Hepatocyte (in vitro differentiated cells): ENCODE measurements around the gene DIP2B. TPM values are rescaled to one million over a fixed set of nuclear protein-coding genes. Genes with fewer than 3 reads are reported as not detected.

ENCODE experiments used
- DNase-seq: peaks from one replicate; pipeline ENCODE4 v3.0.0-alpha.2; 2016; ENCODE audit warnings: low spot score
- H2AFZ ChIP-seq: fragments of 200-600 bp; sonication (generic); 2 replicates; pipeline ENCODE4 v1.6.0; 2016; ENCODE audit warnings: antibody characterized with exemption, mild to moderate bottlenecking
- H3K27ac ChIP-seq: fragments of 200-600 bp; sonication (generic); 2 replicates; pipeline ENCODE4 v1.5.1; 2016; ENCODE audit warnings: mild to moderate bottlenecking
- H3K27me3 ChIP-seq: fragments of 200-600 bp; sonication (generic); 2 replicates; pipeline ENCODE4 v1.6.1; 2016
- H3K36me3 ChIP-seq: fragments of 200-600 bp; sonication (generic); replicated peaks from 2 replicates; pipeline ENCODE4 v1.5.1; 2016; ENCODE audit warnings: low read depth; ENCODE audit not compliant: insufficient read depth
- H3K4me1 ChIP-seq: fragments of 200-600 bp; sonication (generic); 2 replicates; pipeline ENCODE4 v1.5.1; 2016; ENCODE audit warnings: mild to moderate bottlenecking, moderate library complexity; ENCODE audit not compliant: insufficient read depth
- H3K4me2 ChIP-seq: fragments of 200-600 bp; sonication (generic); 2 replicates; pipeline ENCODE4 v1.6.0; 2016
- H3K4me3 ChIP-seq: fragments of 200-600 bp; sonication (generic); 2 replicates; pipeline ENCODE4 v1.5.1; 2016; ENCODE audit warnings: mild to moderate bottlenecking
- H3K79me2 ChIP-seq: fragments of 200-600 bp; sonication (generic); 2 replicates; pipeline ENCODE4 v1.6.0; 2017; ENCODE audit warnings: mild to moderate bottlenecking
- H3K9me2 ChIP-seq: fragments of 200-600 bp; sonication (generic); replicated peaks from 2 replicates; pipeline ENCODE4 v1.6.0; 2017; ENCODE audit warnings: mild to moderate bottlenecking; ENCODE audit not compliant: insufficient read depth
- H3K9me3 ChIP-seq: fragments of 200-600 bp; sonication (generic); 2 replicates; pipeline ENCODE4 v1.5.1; 2016; ENCODE audit warnings: low read depth, mild to moderate bottlenecking
- H4K20me1 ChIP-seq: fragments of 200-600 bp; sonication (generic); 2 replicates; pipeline ENCODE4 v1.6.0; 2016; ENCODE audit warnings: mild to moderate bottlenecking; ENCODE audit not compliant: insufficient read depth, poor library complexity, severe bottlenecking
- CTCF ChIP-seq: fragments of 200-600 bp; sonication (generic); IDR thresholded peaks from 2 replicates; pipeline ENCODE4 v1.5.1; 2016; ENCODE audit warnings: antibody characterized with exemption, mild to moderate bottlenecking; ENCODE audit not compliant: poor library complexity
- EZH2 ChIP-seq: fragments of 200-600 bp; sonication (generic); IDR thresholded peaks from 2 replicates; pipeline ENCODE4 v1.6.1; 2016; ENCODE audit warnings: antibody characterized with exemption, mild to moderate bottlenecking, borderline replicate concordance
- EZH2phosphoT487 ChIP-seq: fragments of 200-600 bp; sonication (generic); IDR thresholded peaks from one replicate; pipeline ENCODE4 v1.6.1; 2018; ENCODE audit warnings: antibody characterized with exemption, mild to moderate bottlenecking, low read depth, moderate library complexity; ENCODE audit not compliant: unreplicated experiment, severe bottlenecking
- WGBS: methylation state at CpG from one replicate; pipeline ENCODE4 v1.1.6; 2016; ENCODE audit warnings: low lambda C conversion rate; ENCODE audit errors: missing lambda C conversion rate; 5-methylcytosine and 5-hydroxymethylcytosine counted together
- polyA plus RNA-seq: library from polyadenylated mRNA; unstranded; fragments of >200 nt; fragmentation: Nextera tagmentation; extraction: Ambion mirVana; gene quantifications from 2 replicates; pipeline ENCODE4 v1.2.1, GENCODE V29; 2016
- total RNA-seq: library from RNA; depleted of rRNA; stranded (reverse); fragments of >200 nt; gene quantifications from 2 replicates; pipeline ENCODE4 v1.2.3, GENCODE V29; 2014

DIP2B gene
- total and polyA plus RNA-seq, 2 experiments from 2014 or later = 10.5 to 31.8 TPM

DNA sequence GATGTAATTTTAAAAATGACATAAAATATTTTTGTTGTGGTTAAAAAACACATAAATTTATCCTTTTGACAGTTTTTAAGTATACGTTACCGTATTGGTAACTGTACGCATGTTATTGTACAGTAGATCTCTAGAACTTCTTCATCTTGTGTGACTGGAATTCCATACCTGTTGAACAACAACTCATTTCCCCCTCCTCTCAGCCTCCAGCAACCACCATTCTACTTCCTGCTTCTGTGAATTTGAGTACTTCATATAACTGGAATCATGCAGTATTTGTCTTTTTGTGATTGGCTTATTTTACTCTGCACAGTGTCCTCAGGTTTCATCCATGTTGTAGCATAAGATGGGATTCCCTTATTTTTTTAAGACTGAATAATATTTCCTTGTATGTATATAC is 145.5 kb downstream of the DIP2B start:
- Histone ChIP-seq H3K27me3 (no peaks in the 10 kb centered on the region), H3K4me3 (no peak overlapping the region), H2AFZ (no peak overlapping the region), H3K4me1 (no peaks in the 10 kb centered on the region), H3K9me2 (no peaks in the 10 kb centered on the region), H3K79me2 (peaks cover 20% of the 10 kb centered on the region), H3K9me3 (no peaks in the 10 kb centered on the region), H3K4me2 (no peak overlapping the region), H3K36me3 (no peaks in the 10 kb centered on the region), H3K27ac (no peak overlapping the region), H4K20me1 (peaks cover 6% of the 10 kb centered on the region)
- DNase-seq = no peak
- WGBS = 86% methylated on average over 3 of the region's 3 CpGs
- no peak for TF ChIP-seq EZH2phosphoT487
- no peak for TF ChIP-seq CTCF
- no peak for TF ChIP-seq EZH2

GRCh38 chr12:50655374-50655921 is 150.7 kb downstream of the DIP2B start:
- Histone ChIP-seq H3K79me2 (peaks cover 28% of the 10 kb centered on the region), H3K4me2 (no peak overlapping the region), H3K27ac (no peak overlapping the region), H2AFZ (no peak overlapping the region), H3K9me3 (no peaks in the 10 kb centered on the region), H3K9me2 (no peaks in the 10 kb centered on the region), H3K4me3 (no peak overlapping the region), H4K20me1 (peaks cover 6% of the 10 kb centered on the region), H3K4me1 (peaks cover 10% of the 10 kb centered on the region), H3K27me3 (no peaks in the 10 kb centered on the region), H3K36me3 (no peaks in the 10 kb centered on the region)
- 82% methylated on average over 5 of the region's 5 CpGs for WGBS
- no peak for DNase-seq
- TF ChIP-seq EZH2 = no peak
- no peak for TF ChIP-seq EZH2phosphoT487
- TF ChIP-seq CTCF = no peak

- Histone ChIP-seq H3K27ac (peak overlapping the region; percentile 54), H3K4me3 (no peak overlapping the region), H3K9me2 (no peaks in the 10 kb centered on the region), H4K20me1 (no peaks in the 10 kb centered on the region), H3K36me3 (no peaks in the 10 kb centered on the region), H3K79me2 (peaks cover 24% of the 10 kb centered on the region), H3K27me3 (no peaks in the 10 kb centered on the region), H3K9me3 (no peaks in the 10 kb centered on the region), H3K4me1 (peaks cover 10% of the 10 kb centered on the region), H3K4me2 (no peak overlapping the region), H2AFZ (no peak overlapping the region)
- TF ChIP-seq CTCF (no peak), EZH2phosphoT487 (no peak), EZH2 (no peak)
- DNase-seq = no peak
- 70% methylated on average over 2 of the region's 2 CpGs for WGBS
These were observed 154.5 kb downstream of the DIP2B start for GRCh38 chr12:50659260-50659659.
